H1 (cell line): ENCODE measurements around the gene BABAM2. TPM values are rescaled to one million over a fixed set of nuclear protein-coding genes. Genes with fewer than 3 reads are reported as not detected.

Experiments used
- CTCF ChIA-PET: fragments of 300-600 bp; sonication (Branson Sonifier 250); formaldehyde crosslinking; loops from one replicate; lab custom pipeline; 2021; ENCODE audit not compliant: partially characterized antibody; lab: Charles Lee
- POLR2A ChIA-PET: fragments of 300-600 bp; sonication (Branson Sonifier 250); formaldehyde crosslinking; loops from one replicate; lab custom pipeline; 2021; ENCODE audit warnings: inconsistent platforms; ENCODE audit not compliant: partially characterized antibody; lab: Charles Lee
- DNase-seq, 2 experiments: peaks; one replicate each; pipeline versions ENCODE4 v3.0.0 to v3.0.0-alpha.2; 2010 to 2022; ENCODE audit warnings: low spot score in 2 of 2, low read depth in 1 of 2, mixed read lengths in 1 of 2
- FAIRE-seq: peaks from 2 replicates; lab custom pipeline; 2011; peaks lifted over from hg19 to GRCh38; lab: Jason Lieb, UNC
- H2AFZ ChIP-seq: 2 replicates; pipeline ENCODE4 v1.8.1; 2012; ENCODE audit warnings: low read length, inconsistent platforms
- H2AK5ac ChIP-seq: 2 replicates; pipeline ENCODE4 v1.6.1; 2013; ENCODE audit warnings: low read depth, low read length
- H2BK120ac ChIP-seq: replicated peaks from 2 replicates; pipeline ENCODE3; 2013; ENCODE audit warnings: low read depth, low read length, inconsistent platforms
- H2BK12ac ChIP-seq: 2 replicates; pipeline ENCODE4 v1.6.1; 2013; ENCODE audit warnings: low read depth, low read length
- H2BK15ac ChIP-seq: 2 replicates; pipeline ENCODE4 v1.6.1; 2013; ENCODE audit warnings: low read length
- H2BK20ac ChIP-seq: 2 replicates; pipeline ENCODE4 v1.6.1; 2013; ENCODE audit warnings: low read length
- H2BK5ac ChIP-seq: 2 replicates; pipeline ENCODE4 v1.6.1; 2013; ENCODE audit warnings: low read depth, low read length
- H3K14ac ChIP-seq: 2 replicates; pipeline ENCODE4 v1.6.1; 2013; ENCODE audit warnings: inconsistent platforms; ENCODE audit not compliant: insufficient read length
- H3K18ac ChIP-seq: 2 replicates; pipeline ENCODE4 v1.6.1; 2013; ENCODE audit warnings: low read length; ENCODE audit errors: extremely low read depth
- H3K23ac ChIP-seq: 2 replicates; pipeline ENCODE4 v1.6.1; 2013; ENCODE audit warnings: inconsistent platforms; ENCODE audit not compliant: insufficient read length
- H3K23me2 ChIP-seq: 2 replicates; pipeline ENCODE4 v1.6.1; 2013; ENCODE audit warnings: low read depth, low read length
- H3K27ac ChIP-seq: 2 replicates; pipeline ENCODE4 v1.6.1; 2011; ENCODE audit warnings: low read depth, low read length, inconsistent platforms
- H3K27me3 ChIP-seq, 4 experiments: replicated peaks in 1 of 4; 1 replicate in 1 of 4; 2 replicates in 3 of 4; pipeline versions ENCODE4 v1.6.1 to v1.8.1; 2011 to 2013; ENCODE audit warnings: low read length in 3 of 4, mild to moderate bottlenecking in 3 of 4, inconsistent platforms in 2 of 4, mixed read lengths in 2 of 4, moderate library complexity in 1 of 4; ENCODE audit not compliant: control insufficient read depth in 3 of 4, insufficient read depth in 3 of 4; ENCODE audit errors: extremely low read depth in 1 of 4
- H3K36me3 ChIP-seq, 4 experiments: 2 replicates each; pipeline versions ENCODE4 v1.6.1 to v1.8.1; 2011 to 2013; ENCODE audit warnings: mild to moderate bottlenecking in 4 of 4, low read length in 3 of 4, moderate library complexity in 2 of 4, control low read depth in 1 of 4, inconsistent platforms in 1 of 4; ENCODE audit not compliant: insufficient read depth in 4 of 4, control insufficient read depth in 2 of 4
- H3K4ac ChIP-seq: replicated peaks from 2 replicates; pipeline ENCODE3; 2013; ENCODE audit warnings: low read length, low read depth, mixed read lengths, inconsistent platforms; ENCODE audit not compliant: insufficient read length
- H3K4me1 ChIP-seq, 4 experiments: replicated peaks in 1 of 4; 1 replicate in 1 of 4; 2 replicates in 3 of 4; pipeline versions ENCODE4 v1.6.1 to v1.8.1; 2011 to 2013; ENCODE audit warnings: low read length in 3 of 4, inconsistent platforms in 2 of 4, mixed read lengths in 1 of 4; ENCODE audit not compliant: insufficient read depth in 4 of 4, control insufficient read depth in 3 of 4
- H3K4me2 ChIP-seq, 2 experiments: 2 replicates each; pipeline versions ENCODE4 v1.6.1 to v1.8.1; 2011 to 2013; ENCODE audit warnings: low read depth in 2 of 2, low read length in 2 of 2, control low read depth in 1 of 2, inconsistent platforms in 1 of 2, mild to moderate bottlenecking in 1 of 2; ENCODE audit not compliant: insufficient read depth in 1 of 2
- H3K4me3 ChIP-seq, 4 experiments: fragments of 200-600, 300-600 bp in 1 of 4; sonication (generic), shearing (Covaris generic), sonication (Bioruptor Twin) in 1 of 4; 2 replicates each; pipeline versions ENCODE4 v1.5.1 to v1.8.1; 2011 to 2016; ENCODE audit warnings: low read length in 4 of 4, low read depth in 3 of 4, control low read depth in 2 of 4, inconsistent platforms in 2 of 4, mild to moderate bottlenecking in 2 of 4, mixed read lengths in 1 of 4, moderate library complexity in 1 of 4; ENCODE audit not compliant: insufficient read depth in 2 of 4; ENCODE audit errors: extremely low read depth in 1 of 4
- H3K56ac ChIP-seq: replicated peaks from 2 replicates; pipeline ENCODE3; 2013; ENCODE audit warnings: low read depth, mild to moderate bottlenecking, mixed read lengths, low read length, inconsistent platforms; ENCODE audit not compliant: insufficient read length
- H3K79me1 ChIP-seq: 2 replicates; pipeline ENCODE4 v1.6.1; 2013; ENCODE audit warnings: low read depth, low read length, control low read depth
- H3K79me2 ChIP-seq, 2 experiments: 2 replicates each; pipeline versions ENCODE4 v1.6.1 to v1.8.1; 2012 to 2013; ENCODE audit warnings: low read length in 2 of 2, mild to moderate bottlenecking in 2 of 2, inconsistent platforms in 1 of 2; ENCODE audit not compliant: insufficient read depth in 2 of 2, control insufficient read depth in 1 of 2
- H3K9ac ChIP-seq, 4 experiments: replicated peaks in 1 of 4; 1 replicate in 1 of 4; 2 replicates in 3 of 4; pipeline versions ENCODE4 v1.6.1 to v1.8.1; 2011 to 2013; ENCODE audit warnings: low read depth in 3 of 4, low read length in 3 of 4, control low read depth in 2 of 4, mild to moderate bottlenecking in 2 of 4, moderate library complexity in 2 of 4, inconsistent platforms in 1 of 4; ENCODE audit errors: extremely low read depth in 1 of 4
- H3K9me3 ChIP-seq, 2 experiments: 2 replicates each; pipeline versions ENCODE4 v1.6.1 to v1.8.1; 2012 to 2013; ENCODE audit warnings: mild to moderate bottlenecking in 2 of 2, moderate library complexity in 2 of 2, control low read depth in 1 of 2, inconsistent platforms in 1 of 2, low read depth in 1 of 2, low read length in 1 of 2, mixed read lengths in 1 of 2; ENCODE audit not compliant: insufficient read depth in 2 of 2
- H4K20me1 ChIP-seq, 2 experiments: replicated peaks in 1 of 2; 2 replicates each; pipeline versions ENCODE3 to v1.8.1; 2011 to 2013; ENCODE audit warnings: inconsistent platforms in 2 of 2, low read length in 2 of 2, mild to moderate bottlenecking in 1 of 2; ENCODE audit not compliant: insufficient read depth in 2 of 2, control insufficient read depth in 1 of 2
- H4K5ac ChIP-seq: 2 replicates; pipeline ENCODE4 v1.6.1; 2013; ENCODE audit warnings: low read length, low read depth, mixed read lengths, inconsistent platforms; ENCODE audit not compliant: insufficient read length
- H4K8ac ChIP-seq: 2 replicates; pipeline ENCODE4 v1.8.0; 2013; ENCODE audit warnings: mild to moderate bottlenecking, moderate library complexity, low read length, inconsistent platforms; ENCODE audit not compliant: insufficient read depth; ENCODE audit errors: extremely low read depth
- H4K91ac ChIP-seq: replicated peaks from 2 replicates; pipeline ENCODE3; 2013; ENCODE audit warnings: low read length, mixed read lengths, inconsistent platforms; ENCODE audit not compliant: insufficient read length
- CBX8 ChIP-seq: fragments of 300-800, 300-1000 bp; sonication (generic); IDR thresholded peaks from 2 replicates; pipeline ENCODE4 v1.7.1; 2016; ENCODE audit warnings: low read depth, low read length, borderline replicate concordance
- EZH2 ChIP-seq: fragments of 200-600 bp; sonication (generic); IDR thresholded peaks from 2 replicates; pipeline ENCODE4 v1.7.1; 2012; ENCODE audit warnings: low read depth, mild to moderate bottlenecking, moderate library complexity, low read length, inconsistent platforms; ENCODE audit not compliant: severe bottlenecking
- FOSL1 ChIP-seq: IDR thresholded peaks from 2 replicates; pipeline ENCODE4 v1.6.1; 2011; ENCODE audit warnings: mild to moderate bottlenecking, low read depth, low read length, moderate library complexity; ENCODE audit not compliant: insufficient read depth
- POLR2A ChIP-seq, 2 experiments: IDR thresholded peaks; 1 replicate in 1 of 2; 2 replicates in 1 of 2; pipeline ENCODE4 v1.6.1; 2011; ENCODE audit warnings: low read depth in 2 of 2, low read length in 2 of 2, mild to moderate bottlenecking in 2 of 2; ENCODE audit errors: control extremely low read depth in 1 of 2
- POLR2AphosphoS5 ChIP-seq: IDR thresholded peaks from 2 replicates; pipeline ENCODE4 v1.6.1; 2011; ENCODE audit warnings: low read depth, low read length
- RAD21 ChIP-seq, 2 experiments: IDR thresholded peaks in 1 of 2; conservative IDR thresholded peaks in 1 of 2; 2 replicates each; pipeline ENCODE4 v1.6.1; 2011; ENCODE audit warnings: low read depth in 2 of 2, low read length in 2 of 2, improper control_type of control experiment in 1 of 2, inconsistent platforms in 1 of 2, mild to moderate bottlenecking in 1 of 2, moderate library complexity in 1 of 2
- RFX5 ChIP-seq: IDR thresholded peaks from 2 replicates; pipeline ENCODE4 v1.6.1; 2011; ENCODE audit warnings: low read depth, low read length, improper control_type of control experiment, borderline replicate concordance
- SRF ChIP-seq: IDR thresholded peaks from 2 replicates; pipeline ENCODE4 v1.6.1; 2011; ENCODE audit warnings: mild to moderate bottlenecking, low read depth, low read length, moderate library complexity
- SUZ12 ChIP-seq: fragments of 200-600 bp; sonication (generic); IDR thresholded peaks from 2 replicates; pipeline ENCODE4 v1.6.1; 2012; ENCODE audit warnings: mild to moderate bottlenecking, inconsistent platforms, low read length, moderate library complexity, mixed read lengths
- TAF1 ChIP-seq: IDR thresholded peaks from 2 replicates; pipeline ENCODE4 v1.6.1; 2011; ENCODE audit warnings: mild to moderate bottlenecking, low read depth, low read length
- WGBS, 2 experiments: shearing (Covaris generic) in 1 of 2; methylation state at CpG; one replicate each; pipeline versions ENCODE4 v1.1.6 to v1.1.7; 2013 to 2015; ENCODE audit warnings: low lambda C conversion rate in 2 of 2, mixed read lengths in 2 of 2, inconsistent platforms in 1 of 2, low coverage in 1 of 2, missing lambda C conversion rate in 1 of 2; ENCODE audit not compliant: insufficient replicate concordance in 2 of 2, insufficient coverage in 1 of 2, insufficient read length in 1 of 2; ENCODE audit errors: extremely low coverage in 1 of 2, missing lambda C conversion rate in 1 of 2; 5-methylcytosine and 5-hydroxymethylcytosine counted together
- polyA plus RNA-seq, 7 experiments: library from polyadenylated mRNA; depleted of rRNA in 3 of 7; stranded (reverse) in 5 of 7; unstranded in 2 of 7; fragments of >200 nt in 5 of 7; fragments of 200-250 nt in 2 of 7; gene quantifications; 1 replicate in 5 of 7; 2 replicates in 1 of 7; 4 replicates in 1 of 7; pipeline versions ENCODE4 v1.2.1 to v1.2.3, GENCODE V29; 2011 to 2013; ENCODE audit warnings: missing spikeins in 2 of 7, mixed read lengths in 2 of 7
- total RNA-seq: library from RNA; stranded (reverse); fragmentation: NEBNext Ultra II Directional; extraction: Animal tissue kit (Norgen Biotek cat#: 25700); gene quantifications from 2 replicates; pipeline ENCODE4 v1.2.1, GENCODE V29; 2021

Gene BABAM2
- total and polyA plus RNA-seq, 2 of the 8 experiments (the other 6 are each of a cell fraction or from before 2014, with no cell fraction given), result 15.8 to 20.9 TPM

GRCh38 chr2:28282861-28283646 is 392.5 kb downstream of the BABAM2 start:
- no peaks in the 10 kb centered on the region for H3K27me3 ChIP-seq
- no peak overlapping the region for H4K8ac ChIP-seq
- peaks cover 0 to 5% (median 0%) of the 10 kb centered on the region in 4 experiments; a peak in 1 of 7 replicates for H3K4me1 ChIP-seq
- ChIA-PET CTCF (interaction anchor here (1.5 kb wide), 1 partner anchor 15 kb away, joined by 5 read pairs; no protein-coding TSS in a partner anchor), POLR2A (interaction anchor here (0.9 to 1.4 kb wide), 2 partner anchors 10 to 107 kb away, joined by 3 to 4 read pairs; no protein-coding TSS in a partner anchor)
- FAIRE-seq (no peak), DNase-seq (no peak)
- H4K91ac ChIP-seq, result no peak overlapping the region
- H2BK120ac ChIP-seq, result no peak overlapping the region
- no peak overlapping the region for H3K14ac ChIP-seq
- H3K4me2 ChIP-seq, result no peak overlapping the region
- no peaks in the 10 kb centered on the region for H3K79me2 ChIP-seq
- H2BK12ac ChIP-seq, result no peak overlapping the region
- H4K20me1 ChIP-seq, result no peaks in the 10 kb centered on the region
- H3K56ac ChIP-seq, result no peak overlapping the region
- no peak overlapping the region for H3K23ac ChIP-seq
- H3K9me3 ChIP-seq, result no peaks in the 10 kb centered on the region
- H3K23me2 ChIP-seq, result no peaks in the 10 kb centered on the region
- no peak overlapping the region for H2BK5ac ChIP-seq
- no peak overlapping the region for H2AK5ac ChIP-seq
- H3K79me1 ChIP-seq, result no peaks in the 10 kb centered on the region
- no peak overlapping the region for H3K27ac ChIP-seq
- no peak overlapping the region for H3K9ac ChIP-seq
- H4K5ac ChIP-seq, result no peak overlapping the region
- no peak overlapping the region for H3K4ac ChIP-seq
- no peak overlapping the region for H3K18ac ChIP-seq
- H3K4me3 ChIP-seq, result no peak overlapping the region
- WGBS, 2 experiments, result 93% methylated on average over 5 of the region's 7 CpGs; no CpG with 5 or more reads in 1 of the 2 experiments
- no peak overlapping the region for H2BK15ac ChIP-seq
- no peaks in the 10 kb centered on the region for H3K36me3 ChIP-seq
- H2AFZ ChIP-seq, result no peak overlapping the region
- H2BK20ac ChIP-seq, result no peak overlapping the region
- no peak for TF ChIP-seq EZH2
- TF ChIP-seq FOSL1, result no peak
- TF ChIP-seq SRF, result no peak
- TF ChIP-seq POLR2AphosphoS5, result no peak
- TF ChIP-seq CBX8, result no peak
- TF ChIP-seq RAD21 (IDR thresholded peaks at IDR 0.05 in 1 of 2, conservative IDR thresholded peaks at IDR 0.05 in 1 of 2; ENCODE audit: low read depth in 2 of 2, low read length in 2 of 2), result no peak
- TF ChIP-seq TAF1, result no peak
- TF ChIP-seq POLR2A (IDR thresholded peaks at IDR 0.05; ENCODE audit: control extremely low read depth in 1 of 2, low read depth in 2 of 2, low read length in 2 of 2), result no peak
- no peak for TF ChIP-seq SUZ12
- no peak for TF ChIP-seq RFX5
